A673 (cell line): ENCODE data around the gene FRY.

Source experiments
- CTCF ChIP-seq: fragments of 300-800, 200-600 bp; sonication (generic); conservative IDR thresholded peaks from 2 replicates; pipeline ENCODE4 v1.5.1; 2017; ENCODE audit warnings: low read depth, mild to moderate bottlenecking, antibody characterized with exemption, low read length, moderate library complexity, mixed read lengths
- EZH2 ChIP-seq: fragments of 200-600 bp; sonication (generic); IDR thresholded peaks from 2 replicates; pipeline ENCODE4 v1.6.1; 2017; ENCODE audit warnings: borderline replicate concordance, low read depth, mild to moderate bottlenecking, mixed read lengths, antibody characterized with exemption, low read length; ENCODE audit not compliant: poor library complexity, severe bottlenecking

DNA sequence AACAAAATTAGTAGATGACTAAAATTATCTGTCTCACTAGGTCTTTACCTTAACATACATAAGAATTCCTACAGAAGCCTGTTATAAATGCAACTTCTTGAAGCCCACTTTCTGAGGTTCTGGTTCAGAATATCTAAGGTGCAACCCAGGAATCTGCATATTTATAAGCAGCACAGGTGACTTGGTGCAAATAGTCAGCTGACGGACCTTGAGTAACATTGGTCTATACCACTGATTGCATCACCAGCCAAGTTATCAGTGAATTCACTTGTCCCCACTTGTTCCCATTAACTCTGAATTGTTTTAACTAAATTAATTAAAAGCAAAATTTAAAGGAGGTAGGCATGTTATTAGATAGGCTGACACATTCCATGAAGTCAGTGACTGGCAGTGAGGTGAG lies 109.9 kb downstream of the FRY start:
- TF ChIP-seq CTCF, result no peak
- no peak for TF ChIP-seq EZH2
